HG02970 (cell line): ENCODE data around the gene FUT6.
"Not testable (repeated sequence)": the region's sequence is repeated elsewhere in the genome, so short reads cannot be mapped to it uniquely, and the experiment has no call there.

Experiments used
- ATAC-seq: cut with Tn5 transposase; IDR thresholded peaks from one replicate; pipeline ENCODE4 v1.9.1; 2021; ENCODE audit warnings: mild to moderate bottlenecking, moderate library complexity, moderate number of reproducible peaks; ENCODE audit not compliant: unreplicated experiment, low FRiP score

Gene FUT6

GRCh38 chr19:5839065-5840017 lies at the start of gene FUT6:
Gene FUT6 (minus strand): TSS chr19:5839702. CDS start chr19:5832567, 7,135 bp downstream.
- ATAC-seq, result no peak

- ATAC-seq, result not testable (repeated sequence)
Observed at GRCh38 chr19:5884065-5884811, 44.7 kb upstream of the FUT6 start.

DNA sequence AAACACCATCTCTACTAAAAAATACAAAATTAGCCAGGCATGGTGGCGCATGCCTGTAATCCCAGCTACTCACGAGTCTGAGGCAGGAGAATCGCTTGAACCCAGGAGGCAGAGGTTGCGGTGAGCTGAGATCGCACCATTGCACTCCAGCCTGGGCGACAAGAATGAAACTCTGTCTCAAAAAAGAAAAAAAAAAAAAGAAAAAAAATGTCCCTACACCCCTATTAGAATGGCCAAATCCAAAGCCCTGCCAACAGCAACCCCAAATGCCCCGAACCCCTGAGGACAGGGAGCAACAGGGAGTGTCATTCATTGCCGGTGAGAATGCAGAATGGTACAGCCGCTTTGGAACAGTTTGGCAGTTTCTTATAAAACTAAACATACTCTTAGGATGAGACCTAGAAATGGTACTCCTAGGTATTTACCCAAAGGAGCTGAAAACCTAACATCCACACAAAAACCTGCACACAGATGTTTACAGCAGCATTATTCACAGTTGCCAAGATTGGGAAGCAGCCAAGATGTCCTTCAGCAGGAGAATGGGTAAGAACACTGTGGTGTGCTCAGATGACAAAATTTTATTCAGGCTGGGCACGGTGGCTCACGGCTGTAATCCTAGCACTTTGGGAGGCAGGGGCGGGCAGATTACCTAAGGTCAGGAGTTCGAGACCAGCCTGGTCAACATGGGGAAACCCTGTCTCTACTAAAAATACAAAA lies 43.8 kb upstream of the FUT6 start:
- not testable (repeated sequence) for ATAC-seq

DNA sequence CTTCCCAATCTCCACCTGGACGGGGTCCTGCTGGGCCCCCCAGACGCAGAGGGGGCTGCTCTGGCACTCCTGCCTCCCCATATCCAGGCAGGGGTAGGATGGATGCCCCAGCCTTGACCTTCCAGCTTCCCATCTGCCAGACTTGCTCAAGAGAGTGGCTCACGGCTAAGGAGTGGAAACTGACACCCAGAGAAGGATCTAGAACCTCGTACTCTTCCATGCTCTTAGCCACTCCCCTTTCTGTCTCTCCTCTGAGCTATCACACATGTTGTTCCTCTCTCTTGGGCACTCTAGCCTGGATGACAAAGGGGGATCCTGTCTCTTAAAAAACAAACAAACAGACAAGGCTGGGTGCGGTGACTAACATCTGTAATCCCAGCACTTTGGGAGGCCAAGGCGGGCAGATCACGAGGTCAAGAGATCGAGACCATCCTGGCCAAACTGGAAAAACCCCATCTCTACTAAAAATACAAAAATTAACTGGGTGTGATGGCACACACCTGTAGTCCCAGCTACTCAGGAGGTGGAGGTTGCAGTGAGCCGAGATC lies 43.0 kb upstream of the FUT6 start:
- no peak for ATAC-seq

GRCh38 chr19:5881543-5882299 lies 42.2 kb upstream of the FUT6 start:
- no peak for ATAC-seq

- ATAC-seq, result no peak
Observed at GRCh38 chr19:5880604-5881078, 41.1 kb upstream of the FUT6 start.

DNA sequence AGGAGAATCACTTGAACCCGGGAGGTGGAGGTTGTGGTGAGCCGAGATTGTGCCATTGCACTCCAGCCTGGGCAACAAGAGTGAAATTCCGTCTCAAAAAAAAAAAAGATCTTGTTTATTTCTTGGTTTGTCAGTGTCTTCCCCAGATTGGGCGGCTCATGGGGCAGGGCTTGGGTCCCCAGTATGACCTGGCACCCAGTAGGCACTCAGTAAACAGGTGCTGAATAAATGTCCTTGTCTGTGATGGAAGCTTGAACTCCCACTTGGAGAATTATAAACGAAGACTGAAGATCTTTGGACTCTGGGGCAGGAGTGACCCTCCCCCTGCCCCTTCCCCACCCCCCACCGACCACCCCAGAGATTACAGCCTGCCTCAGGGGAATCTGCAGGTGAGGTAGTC lies 40.7 kb upstream of the FUT6 start:
- ATAC-seq, result no peak

DNA sequence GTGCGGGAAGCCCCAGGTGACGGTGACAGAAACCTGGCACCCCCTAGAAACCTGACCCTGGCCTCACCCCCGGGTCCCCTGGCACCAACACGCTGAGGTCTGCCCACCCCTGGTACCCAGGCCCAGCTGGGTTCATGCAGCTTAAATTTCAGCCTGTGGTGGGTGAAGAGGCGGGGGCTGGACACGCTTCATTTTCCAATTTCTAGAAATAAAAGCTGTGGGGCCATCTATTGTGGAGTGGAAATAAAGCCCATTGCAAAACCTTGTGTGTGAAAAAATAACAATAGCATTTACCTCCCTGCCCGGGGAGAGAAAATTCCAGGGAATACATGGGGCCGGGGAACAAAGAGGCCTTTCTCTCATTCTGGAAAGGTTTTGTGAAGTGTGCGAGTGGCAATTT lies 38.4 kb upstream of the FUT6 start:
- ATAC-seq, result no peak

- ATAC-seq, result no peak
Observed at GRCh38 chr19:5877427-5877826, 37.9 kb upstream of the FUT6 start.

- not testable (repeated sequence) for ATAC-seq
Observed at GRCh38 chr19:5874496-5874895, 35.0 kb upstream of the FUT6 start.

GRCh38 chr19:5873617-5874199 lies 34.2 kb upstream of the FUT6 start:
- ATAC-seq, result no peak

- no peak for ATAC-seq
Observed at GRCh38 chr19:5870986-5871394, 31.5 kb upstream of the FUT6 start.

DNA sequence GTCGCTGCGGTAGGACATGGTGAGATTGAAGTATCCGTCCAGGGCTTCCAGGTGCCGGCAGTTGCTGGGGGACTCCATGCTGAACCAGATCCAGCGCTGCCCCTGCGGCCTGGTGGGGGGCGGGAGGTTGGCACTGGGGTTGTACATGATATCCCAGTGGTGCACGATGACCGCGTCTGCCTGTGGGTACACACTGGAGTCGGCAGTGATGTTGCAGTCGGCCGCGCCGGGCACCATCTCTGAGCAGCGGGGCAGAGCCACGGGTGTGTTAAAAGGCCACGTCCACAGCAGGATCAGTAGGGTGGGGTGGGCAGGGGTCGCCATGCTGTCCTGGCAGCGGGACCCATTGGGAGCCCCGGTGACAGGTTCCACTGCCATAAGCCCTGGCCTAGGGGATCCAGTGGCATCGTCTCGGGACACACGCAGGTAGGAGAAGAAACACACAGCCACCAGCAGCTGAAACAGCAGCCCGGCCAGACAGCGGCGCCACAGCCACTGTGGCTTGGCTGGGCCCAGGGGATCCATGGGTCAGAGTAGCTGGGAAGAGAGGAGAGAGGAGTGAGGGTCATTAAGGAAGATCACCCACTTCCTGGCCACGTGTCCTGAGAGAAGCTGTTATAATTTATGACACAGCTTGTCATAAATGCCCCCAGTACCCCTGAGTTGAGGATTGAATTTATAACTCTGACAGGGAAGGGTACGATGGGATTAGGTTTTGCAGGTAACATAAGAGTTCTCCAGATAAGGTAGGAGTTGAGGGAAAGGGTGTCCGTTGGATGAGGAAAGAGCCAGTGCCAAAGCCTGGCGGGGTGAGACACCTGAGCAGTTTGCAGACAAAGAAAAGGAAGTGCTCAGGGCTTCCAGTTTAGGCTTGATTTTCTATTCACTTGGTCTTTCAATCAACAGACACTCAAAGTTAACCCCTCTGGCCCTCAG lies 28.0 kb upstream of the FUT6 start:
- no peak for ATAC-seq

GRCh38 chr19:5865772-5866171 lies 26.3 kb upstream of the FUT6 start:
- no peak for ATAC-seq

- ATAC-seq, result no peak
Observed at GRCh38 chr19:5864725-5865486, 25.4 kb upstream of the FUT6 start.

DNA sequence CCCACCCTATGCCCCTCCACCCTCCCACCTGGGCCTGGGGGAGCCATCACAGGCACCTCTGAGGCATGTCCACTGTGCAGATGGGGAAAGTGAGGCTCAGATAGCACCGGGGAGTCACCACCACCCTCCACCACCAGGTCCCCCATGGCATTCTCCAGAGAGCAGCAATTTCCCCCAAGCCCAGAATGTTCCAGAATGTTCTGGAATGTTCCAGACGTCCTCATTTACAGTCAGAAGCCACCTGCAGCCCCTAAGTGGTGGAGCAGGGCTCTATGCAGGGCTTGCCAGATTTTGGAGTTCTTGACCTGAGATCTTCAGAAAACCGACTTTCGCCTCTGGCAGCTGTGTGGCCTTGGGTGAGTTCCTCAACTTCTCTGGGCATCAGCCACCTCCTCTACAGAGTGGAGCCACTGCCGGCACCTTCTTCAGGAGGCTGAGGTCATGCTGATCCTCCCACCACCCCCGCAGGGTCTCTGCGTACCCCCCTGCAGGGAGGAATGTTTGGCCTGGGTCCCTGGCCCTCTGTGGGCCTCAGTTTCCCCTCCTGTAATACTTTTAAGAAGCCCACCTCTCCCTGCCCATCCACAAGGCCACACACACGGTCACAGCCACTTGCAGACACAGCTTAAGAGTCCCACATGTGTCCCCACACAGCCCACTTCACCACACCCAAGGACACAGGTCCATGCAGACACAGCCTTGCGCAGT lies 24.7 kb upstream of the FUT6 start:
- ATAC-seq, result no peak
